PC-9 (cell line): ENCODE data around the gene RGS7.

Experiments
- EZH2 ChIP-seq: fragments of 200-600 bp; sonication (generic); IDR thresholded peaks from 2 replicates; pipeline ENCODE4 v1.8.0; 2017; ENCODE audit warnings: antibody characterized with exemption, low read depth
- TF ChIP-seq, protein P1 (sequence below): fragments of 200-600 bp; sonication (generic); conservative IDR thresholded peaks from 2 replicates; pipeline ENCODE4 v1.6.1; 2017; ENCODE audit warnings: mixed run types, antibody characterized with exemption, mild to moderate bottlenecking, moderate library complexity

DNA sequence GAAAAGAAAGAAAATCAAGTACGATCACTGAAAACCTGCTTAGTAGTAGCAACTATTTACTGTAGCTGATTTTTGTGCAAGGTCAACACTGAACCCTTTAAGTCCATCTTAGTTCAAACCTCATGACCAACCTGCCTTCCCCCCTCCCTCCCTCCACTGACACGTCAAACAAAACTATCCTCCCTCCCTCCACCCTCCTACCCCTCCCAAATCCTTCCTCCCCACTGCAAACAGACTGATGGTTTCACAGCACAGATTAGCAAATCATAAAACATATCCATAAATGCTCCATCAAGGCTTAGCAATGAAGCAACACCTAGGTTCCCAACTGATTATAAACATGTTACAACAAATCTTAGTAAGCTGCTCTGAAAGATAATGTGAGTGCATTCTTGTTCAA lies 580.8 kb downstream of the RGS7 start:
- TF ChIP-seq, protein P1, sequence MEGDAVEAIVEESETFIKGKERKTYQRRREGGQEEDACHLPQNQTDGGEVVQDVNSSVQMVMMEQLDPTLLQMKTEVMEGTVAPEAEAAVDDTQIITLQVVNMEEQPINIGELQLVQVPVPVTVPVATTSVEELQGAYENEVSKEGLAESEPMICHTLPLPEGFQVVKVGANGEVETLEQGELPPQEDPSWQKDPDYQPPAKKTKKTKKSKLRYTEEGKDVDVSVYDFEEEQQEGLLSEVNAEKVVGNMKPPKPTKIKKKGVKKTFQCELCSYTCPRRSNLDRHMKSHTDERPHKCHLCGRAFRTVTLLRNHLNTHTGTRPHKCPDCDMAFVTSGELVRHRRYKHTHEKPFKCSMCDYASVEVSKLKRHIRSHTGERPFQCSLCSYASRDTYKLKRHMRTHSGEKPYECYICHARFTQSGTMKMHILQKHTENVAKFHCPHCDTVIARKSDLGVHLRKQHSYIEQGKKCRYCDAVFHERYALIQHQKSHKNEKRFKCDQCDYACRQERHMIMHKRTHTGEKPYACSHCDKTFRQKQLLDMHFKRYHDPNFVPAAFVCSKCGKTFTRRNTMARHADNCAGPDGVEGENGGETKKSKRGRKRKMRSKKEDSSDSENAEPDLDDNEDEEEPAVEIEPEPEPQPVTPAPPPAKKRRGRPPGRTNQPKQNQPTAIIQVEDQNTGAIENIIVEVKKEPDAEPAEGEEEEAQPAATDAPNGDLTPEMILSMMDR = no peak
- TF ChIP-seq EZH2 = no peak
